OCI-LY1 (cell line): Measurements from ENCODE around the gene NOMO2.
"Not testable (repeated sequence)": the region's sequence is repeated elsewhere in the genome, so short reads cannot be mapped to it uniquely, and the experiment has no call there.

Experiments used
- EZH2 ChIP-seq: fragments of 200-600 bp; sonication (generic), shearing (Covaris generic); IDR thresholded peaks from 2 replicates; pipeline ENCODE4 v1.8.0; 2017; ENCODE audit warnings: borderline replicate concordance, mixed run types, mild to moderate bottlenecking, antibody characterized with exemption, low read length, moderate library complexity, mixed read lengths
- TF ChIP-seq, protein P1 (sequence below): fragments of 200-600 bp; sonication (generic), shearing (Covaris generic); IDR thresholded peaks from 2 replicates; pipeline ENCODE4 v1.5.1; 2017; ENCODE audit warnings: mild to moderate bottlenecking, antibody characterized with exemption, low read length, moderate library complexity, mixed read lengths

DNA sequence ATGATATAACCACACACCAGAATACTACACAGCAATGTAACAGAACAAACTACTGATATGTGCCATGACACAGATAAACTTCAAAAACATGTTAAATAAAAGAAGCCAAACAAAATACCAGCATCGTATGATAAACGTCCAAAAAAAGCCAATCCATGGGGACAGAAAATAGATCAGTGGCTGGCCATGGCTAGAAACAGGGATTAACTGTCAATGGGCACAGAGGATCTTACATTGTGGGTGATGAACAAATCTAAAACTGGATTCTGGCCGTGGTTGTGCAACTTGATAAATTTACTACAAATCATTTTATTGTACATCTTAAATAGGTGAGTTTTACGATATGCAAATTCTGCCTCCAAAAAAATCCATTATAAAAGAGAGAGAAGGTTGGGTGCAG, 35.4 kb downstream of the NOMO2 start:
- TF ChIP-seq, protein P1, sequence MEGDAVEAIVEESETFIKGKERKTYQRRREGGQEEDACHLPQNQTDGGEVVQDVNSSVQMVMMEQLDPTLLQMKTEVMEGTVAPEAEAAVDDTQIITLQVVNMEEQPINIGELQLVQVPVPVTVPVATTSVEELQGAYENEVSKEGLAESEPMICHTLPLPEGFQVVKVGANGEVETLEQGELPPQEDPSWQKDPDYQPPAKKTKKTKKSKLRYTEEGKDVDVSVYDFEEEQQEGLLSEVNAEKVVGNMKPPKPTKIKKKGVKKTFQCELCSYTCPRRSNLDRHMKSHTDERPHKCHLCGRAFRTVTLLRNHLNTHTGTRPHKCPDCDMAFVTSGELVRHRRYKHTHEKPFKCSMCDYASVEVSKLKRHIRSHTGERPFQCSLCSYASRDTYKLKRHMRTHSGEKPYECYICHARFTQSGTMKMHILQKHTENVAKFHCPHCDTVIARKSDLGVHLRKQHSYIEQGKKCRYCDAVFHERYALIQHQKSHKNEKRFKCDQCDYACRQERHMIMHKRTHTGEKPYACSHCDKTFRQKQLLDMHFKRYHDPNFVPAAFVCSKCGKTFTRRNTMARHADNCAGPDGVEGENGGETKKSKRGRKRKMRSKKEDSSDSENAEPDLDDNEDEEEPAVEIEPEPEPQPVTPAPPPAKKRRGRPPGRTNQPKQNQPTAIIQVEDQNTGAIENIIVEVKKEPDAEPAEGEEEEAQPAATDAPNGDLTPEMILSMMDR = not testable (repeated sequence)
- TF ChIP-seq EZH2 = not testable (repeated sequence)
